GM06990 (cell line): ENCODE results near the gene DSCAML1.

ENCODE experiments used
- DNase-seq: peaks from one replicate; pipeline ENCODE4 v3.0.0-alpha.2; 2011; ENCODE audit not compliant: insufficient read length; ENCODE audit errors: extremely low read depth
- H3K27me3 ChIP-seq: replicated peaks from 2 replicates; pipeline ENCODE4 v1.6.0; 2011; ENCODE audit warnings: low read length; ENCODE audit not compliant: control insufficient read depth, insufficient read depth
- H3K36me3 ChIP-seq: 2 replicates; pipeline ENCODE4 v1.5.1; 2011; ENCODE audit warnings: low read length; ENCODE audit not compliant: control insufficient read depth, insufficient read depth
- H3K4me3 ChIP-seq: replicated peaks from 2 replicates; pipeline ENCODE4 v1.5.1; 2011; ENCODE audit warnings: low read depth, mild to moderate bottlenecking, control low read depth, low read length
- CTCF ChIP-seq: IDR thresholded peaks from 2 replicates; pipeline ENCODE4 v1.5.1; 2011; ENCODE audit warnings: low read length, control low read depth, mild to moderate bottlenecking, inconsistent platforms; ENCODE audit not compliant: insufficient read depth, poor library complexity, severe bottlenecking

The DSCAML1 gene

DNA sequence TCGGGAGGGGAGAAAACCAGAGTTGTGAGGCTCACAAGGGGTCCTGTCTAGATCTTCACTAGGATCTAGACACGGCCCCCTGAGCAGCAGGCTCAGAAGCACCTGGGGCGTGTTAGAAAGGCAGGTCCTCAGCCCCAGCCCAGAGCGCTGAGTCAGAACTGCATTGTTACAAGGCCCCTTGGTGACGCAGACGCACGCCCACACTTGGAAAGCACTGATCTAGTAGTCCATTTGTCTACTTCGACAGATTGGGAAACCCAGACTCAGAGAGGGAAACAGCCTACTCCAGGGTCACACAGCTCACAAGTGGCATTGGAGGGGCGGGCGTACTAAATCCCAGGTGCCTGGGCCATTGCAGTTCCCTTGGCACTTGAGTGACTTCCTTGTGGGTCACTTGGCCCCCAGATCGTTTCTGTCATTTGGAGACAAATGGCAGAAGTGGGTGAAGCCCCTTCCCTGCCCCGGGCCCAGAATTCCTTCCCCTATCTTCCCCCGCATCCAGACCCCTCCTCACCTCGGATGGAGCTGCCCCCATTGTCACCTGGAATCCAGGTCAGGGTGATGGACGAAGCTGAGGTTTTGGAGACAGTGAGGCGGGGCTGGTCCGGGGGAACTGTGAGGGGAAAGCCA, 358.5 kb downstream of the DSCAML1 start:
- no peak for TF ChIP-seq CTCF
- H3K36me3 ChIP-seq, result no peaks in the 10 kb centered on the region
- no peak overlapping the region for H3K4me3 ChIP-seq
- DNase-seq, result peak; percentile 58
- no peaks in the 10 kb centered on the region for H3K27me3 ChIP-seq

GRCh38 chr11:117437791-117438130, 359.3 kb downstream of the DSCAML1 start:
- Histone ChIP-seq H3K4me3 (no peak overlapping the region), H3K27me3 (no peaks in the 10 kb centered on the region), H3K36me3 (no peaks in the 10 kb centered on the region)
- no peak for TF ChIP-seq CTCF
- DNase-seq, result no peak

DNA sequence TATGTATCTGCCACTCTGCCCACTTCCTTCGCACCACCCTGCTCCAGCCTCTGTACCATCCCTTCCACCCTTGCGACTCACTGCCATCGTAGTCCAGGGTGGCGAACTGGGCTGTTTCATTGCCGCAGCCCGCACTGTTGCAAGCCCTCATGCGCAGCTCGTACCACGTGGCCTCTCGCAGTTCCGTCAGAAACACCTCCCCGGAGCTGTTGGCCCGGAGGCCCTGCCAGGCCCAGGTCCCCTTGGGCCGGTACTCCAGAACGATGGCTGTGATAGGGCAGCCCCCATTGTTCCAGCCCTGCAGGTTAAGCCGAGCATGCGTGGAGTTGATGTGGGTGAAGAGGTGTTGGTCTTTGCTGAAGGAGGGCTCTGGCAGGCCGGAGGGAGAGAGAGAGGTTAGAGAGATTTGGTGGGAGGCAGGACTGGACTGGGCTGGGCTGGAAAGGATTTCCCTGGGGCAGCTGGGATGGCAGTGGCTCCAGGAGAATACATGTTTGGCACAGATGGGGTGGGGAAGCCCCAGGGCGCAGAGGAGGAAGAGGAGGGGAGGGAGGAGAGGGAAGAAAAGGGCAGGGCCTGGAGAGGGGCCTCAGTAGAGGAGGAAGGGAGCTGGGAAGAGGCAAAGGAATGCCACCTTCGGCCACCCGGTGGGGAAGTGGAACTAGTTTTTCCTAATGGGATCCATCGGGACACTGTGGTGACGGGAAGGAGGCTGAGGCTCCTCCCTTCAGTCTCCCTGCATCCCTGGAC, 359.8 kb downstream of the DSCAML1 start:
- H3K36me3 ChIP-seq, result no peaks in the 10 kb centered on the region
- no peak overlapping the region for H3K4me3 ChIP-seq
- H3K27me3 ChIP-seq, result no peaks in the 10 kb centered on the region
- TF ChIP-seq CTCF, result no peak
- DNase-seq, result no peak

DNA sequence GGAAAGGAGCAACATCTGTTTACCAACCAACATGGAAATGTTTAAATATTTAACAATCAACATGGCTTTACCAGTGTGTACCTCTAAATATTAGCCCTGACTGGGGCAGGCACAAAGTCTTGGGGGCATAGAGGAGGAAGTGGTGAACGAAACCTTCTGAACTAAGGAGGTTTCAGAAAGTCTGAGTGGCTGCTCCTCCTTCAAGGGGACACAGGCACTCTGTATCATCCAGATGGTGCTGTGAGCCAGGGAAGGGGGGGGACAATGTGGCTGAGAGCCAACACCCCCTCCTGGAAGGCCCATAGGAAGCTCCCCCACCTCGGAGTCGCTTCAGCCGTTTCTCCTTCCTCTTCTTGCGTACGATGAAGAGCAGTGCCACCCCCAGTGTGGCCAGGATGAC, 361.7 kb downstream of the DSCAML1 start:
- no peak for TF ChIP-seq CTCF
- Histone ChIP-seq H3K36me3 (no peaks in the 10 kb centered on the region), H3K4me3 (no peak overlapping the region), H3K27me3 (no peaks in the 10 kb centered on the region)
- no peak for DNase-seq

DNA sequence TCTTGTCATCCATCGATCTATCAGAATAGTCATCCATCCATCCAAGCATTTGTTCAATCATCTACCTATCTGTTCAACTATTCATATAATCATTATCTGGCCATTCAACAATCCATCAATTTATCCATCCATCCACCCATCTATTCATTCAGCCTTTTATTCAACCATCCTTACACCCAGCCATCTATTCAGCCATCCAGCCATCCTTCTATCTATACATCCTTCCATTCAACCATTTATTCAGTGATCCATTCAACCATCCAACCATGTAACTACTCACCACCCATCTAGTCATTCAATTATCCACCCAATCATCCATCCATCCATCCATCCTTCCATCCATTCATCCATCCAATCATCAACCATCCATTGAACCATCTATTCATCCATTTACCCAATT, 362.5 kb downstream of the DSCAML1 start:
- DNase-seq, result no peak
- no peaks in the 10 kb centered on the region for H3K36me3 ChIP-seq
- no peak overlapping the region for H3K4me3 ChIP-seq
- no peak for TF ChIP-seq CTCF
- H3K27me3 ChIP-seq, result no peaks in the 10 kb centered on the region
